ENCODE measurements around the gene ARAP1.

ARAP1 gene

GRCh38 chr11:72780296-72781062 is 28.3 kb upstream of the ARAP1 start:
- no peak for DNase-seq

GRCh38 chr11:72779495-72780128 is 27.4 kb upstream of the ARAP1 start:
- DNase-seq = no peak

GRCh38 chr11:72778535-72779494 is 26.6 kb upstream of the ARAP1 start:
- DNase-seq = no peak

DNA sequence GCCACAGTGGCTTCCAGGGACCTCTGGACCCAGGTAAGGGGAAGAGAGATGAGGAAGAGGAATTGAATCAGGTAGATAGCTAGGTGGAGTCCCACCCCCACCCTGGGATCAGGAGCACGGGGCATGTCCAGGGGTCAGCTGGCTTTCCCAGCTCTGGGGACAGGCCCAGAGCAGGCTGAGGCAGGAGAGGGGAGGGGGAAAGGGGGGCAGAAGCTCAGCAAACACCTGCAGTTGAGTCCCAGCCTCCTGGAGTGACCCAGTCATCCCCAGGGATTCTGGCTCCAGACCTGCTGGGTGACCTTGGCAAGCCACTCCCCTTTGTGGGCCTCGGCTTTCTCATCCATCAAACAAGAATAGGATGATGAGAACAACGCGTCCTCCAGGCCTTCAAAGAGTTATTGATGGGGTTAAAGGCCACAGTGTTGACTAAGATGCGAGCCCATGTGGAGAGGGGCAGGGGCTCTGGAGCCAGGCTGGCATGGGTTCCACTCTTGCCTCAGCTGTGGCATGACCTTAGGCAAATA is 25.6 kb upstream of the ARAP1 start:
- DNase-seq = no peak

GRCh38 chr11:72776844-72777754 is 24.9 kb upstream of the ARAP1 start:
- no peak for DNase-seq

- no peak for DNase-seq
Measured at GRCh38 chr11:72776117-72776843, 24.1 kb upstream of the ARAP1 start.

DNA sequence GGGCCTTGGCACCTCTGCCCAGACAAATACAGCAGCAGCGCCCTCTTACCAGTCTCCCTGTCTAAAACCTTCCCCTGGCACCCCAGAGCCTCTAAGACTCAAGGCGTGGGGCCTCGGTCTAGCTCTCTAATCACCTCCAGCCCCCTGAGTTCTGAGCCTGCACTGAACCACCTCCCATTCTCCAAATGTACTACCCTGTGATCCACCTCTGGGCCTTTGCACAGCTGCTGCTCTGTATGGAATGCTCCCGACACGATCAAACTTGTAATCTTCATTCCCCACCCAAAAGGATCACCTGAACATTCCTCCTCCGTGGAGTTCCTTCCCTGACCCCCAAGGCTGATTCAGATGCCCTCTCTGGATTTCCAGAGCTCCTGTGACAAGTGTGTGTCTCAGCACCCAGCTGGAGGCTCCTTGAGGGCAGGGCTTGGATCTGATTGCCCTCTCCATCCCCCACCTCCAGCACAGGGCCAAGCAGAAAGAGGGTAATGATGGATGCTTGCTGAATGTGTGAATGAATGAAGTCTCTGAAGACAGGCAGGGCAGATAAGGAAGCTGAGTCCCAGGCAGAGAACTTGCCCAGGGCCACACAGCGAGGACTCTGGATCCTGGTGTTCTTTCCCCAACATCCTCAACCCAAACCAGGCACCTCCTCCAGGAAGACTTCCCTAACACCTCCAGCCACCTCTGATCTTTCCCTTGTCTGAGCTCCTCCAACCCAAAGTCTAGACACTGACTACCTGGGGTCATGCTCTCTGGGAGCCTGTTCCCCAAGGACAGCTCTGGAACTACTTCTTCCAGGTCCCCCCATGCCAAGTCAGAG is 23.3 kb upstream of the ARAP1 start:
- no peak for DNase-seq

DNA sequence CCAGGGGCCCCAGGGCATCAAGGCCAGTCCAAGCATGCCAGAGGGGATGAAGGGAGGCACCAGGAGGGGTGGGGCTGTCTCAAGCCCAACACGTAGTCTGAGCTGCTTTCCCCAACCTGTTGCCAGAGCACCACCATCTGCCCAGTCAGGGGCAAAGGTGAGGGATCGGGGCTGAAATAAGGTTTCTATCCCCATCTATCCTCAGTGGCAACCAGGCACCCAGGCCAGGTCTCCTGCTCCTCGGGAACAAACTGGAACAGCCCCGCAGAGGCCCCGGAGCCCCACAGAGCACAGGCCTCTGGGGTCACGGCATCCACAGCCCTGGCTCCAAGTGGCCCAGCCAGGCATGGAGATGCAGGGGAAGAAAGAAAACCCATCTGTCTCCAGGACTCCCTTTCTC is 22.3 kb upstream of the ARAP1 start:
- DNase-seq = no peak

DNA sequence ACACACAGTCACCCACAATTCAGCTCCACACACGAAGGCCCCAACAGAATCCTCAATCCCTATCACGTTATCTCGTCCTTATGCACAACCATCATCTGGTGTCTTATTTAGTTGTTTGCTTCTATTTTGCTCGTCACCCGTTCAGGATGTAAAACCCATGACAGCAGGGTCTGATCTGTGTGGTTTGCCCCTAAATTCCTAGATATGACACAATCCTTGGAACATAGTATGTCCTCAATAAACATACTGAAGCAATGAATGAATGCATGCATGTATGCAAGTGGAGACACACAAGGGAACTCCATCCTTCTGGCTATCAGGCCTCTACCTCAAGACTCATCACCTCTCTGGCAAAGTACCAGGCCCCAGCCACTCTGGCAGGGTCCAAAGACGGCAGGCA is 21.5 kb upstream of the ARAP1 start:
- no peak for DNase-seq

DNA sequence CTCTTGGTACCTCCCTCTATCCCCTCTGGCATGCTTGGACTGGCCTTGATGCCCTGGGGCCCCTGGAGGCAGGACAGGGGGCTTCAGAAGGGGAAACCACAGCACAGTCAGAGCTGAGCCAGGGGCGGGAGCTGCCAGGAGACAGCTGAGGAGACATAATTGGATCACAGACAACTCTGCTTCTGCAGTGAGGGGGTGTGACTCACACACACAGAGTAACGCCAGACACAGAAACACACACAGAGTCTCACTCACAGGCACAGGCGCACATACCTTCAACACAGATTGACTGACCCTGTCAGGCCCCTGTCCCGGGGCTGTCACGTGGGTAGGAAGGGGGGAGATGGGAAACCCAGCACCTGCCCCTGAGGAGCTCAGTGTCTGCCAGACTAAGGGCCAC is 21.1 kb upstream of the ARAP1 start:
- no peak for DNase-seq

DNA sequence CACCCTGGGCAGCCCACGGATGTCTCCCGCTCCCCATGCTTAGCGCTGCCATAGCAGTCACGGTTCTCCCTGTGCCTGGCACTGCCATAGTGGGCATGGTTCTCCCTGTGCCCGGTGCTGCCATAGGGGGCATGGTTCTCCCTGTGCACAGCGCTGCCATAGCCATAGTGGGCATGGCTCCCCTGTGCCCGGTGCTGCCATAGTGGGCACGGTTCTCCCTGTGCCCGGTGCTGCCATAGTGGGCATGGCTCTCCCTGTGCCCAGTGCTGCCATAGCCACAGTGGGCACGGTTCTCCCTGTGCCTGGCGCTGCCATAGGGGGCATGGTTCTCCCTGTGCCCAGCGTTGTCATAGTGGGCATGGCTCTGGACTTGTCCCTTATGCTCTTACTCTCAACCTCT is 19.9 kb upstream of the ARAP1 start:
- DNase-seq = no peak

- DNase-seq = no peak
Measured at GRCh38 chr11:72771507-72771906, 19.3 kb upstream of the ARAP1 start.

- DNase-seq = no peak
Measured at GRCh38 chr11:72770799-72771198, 18.6 kb upstream of the ARAP1 start.

DNA sequence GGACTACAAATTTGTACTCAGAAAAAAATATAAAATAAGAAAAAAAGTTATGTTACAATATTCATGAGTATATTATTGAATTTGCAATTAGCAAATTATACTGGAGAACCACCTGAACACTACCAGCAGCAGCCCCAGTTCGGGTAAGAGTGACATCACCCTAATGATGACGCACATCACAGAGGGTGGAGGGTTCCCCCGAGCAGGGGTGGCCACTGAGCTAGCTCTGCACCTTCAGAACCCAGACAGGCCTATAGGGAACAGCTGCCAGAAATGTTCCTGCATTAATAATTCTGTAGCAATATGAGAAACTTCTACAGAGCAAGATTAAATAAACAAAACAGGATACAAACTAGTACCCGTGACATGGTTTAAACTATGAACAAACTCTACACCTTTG is 17.5 kb upstream of the ARAP1 start:
- DNase-seq = no peak

DNA sequence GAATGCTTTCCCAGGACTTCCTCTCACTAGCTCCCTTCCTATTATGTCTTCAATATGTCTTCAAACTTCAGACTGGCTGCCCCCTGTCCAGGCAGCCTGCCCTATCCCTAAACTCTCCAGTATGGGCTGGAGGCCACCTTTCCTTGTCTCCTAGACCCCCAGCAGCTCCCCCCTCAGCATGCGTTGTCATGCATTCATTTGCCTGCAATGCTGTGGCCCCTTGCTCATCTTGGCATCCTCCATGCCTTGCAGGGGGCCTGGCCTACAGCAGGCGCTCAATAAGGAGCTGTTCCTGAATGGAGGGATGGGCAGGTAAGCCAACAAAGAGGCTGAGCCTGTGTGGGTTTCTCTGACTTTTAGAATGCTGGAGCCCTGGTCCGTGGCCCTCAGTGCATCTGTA is 16.4 kb upstream of the ARAP1 start:
- no peak for DNase-seq

DNA sequence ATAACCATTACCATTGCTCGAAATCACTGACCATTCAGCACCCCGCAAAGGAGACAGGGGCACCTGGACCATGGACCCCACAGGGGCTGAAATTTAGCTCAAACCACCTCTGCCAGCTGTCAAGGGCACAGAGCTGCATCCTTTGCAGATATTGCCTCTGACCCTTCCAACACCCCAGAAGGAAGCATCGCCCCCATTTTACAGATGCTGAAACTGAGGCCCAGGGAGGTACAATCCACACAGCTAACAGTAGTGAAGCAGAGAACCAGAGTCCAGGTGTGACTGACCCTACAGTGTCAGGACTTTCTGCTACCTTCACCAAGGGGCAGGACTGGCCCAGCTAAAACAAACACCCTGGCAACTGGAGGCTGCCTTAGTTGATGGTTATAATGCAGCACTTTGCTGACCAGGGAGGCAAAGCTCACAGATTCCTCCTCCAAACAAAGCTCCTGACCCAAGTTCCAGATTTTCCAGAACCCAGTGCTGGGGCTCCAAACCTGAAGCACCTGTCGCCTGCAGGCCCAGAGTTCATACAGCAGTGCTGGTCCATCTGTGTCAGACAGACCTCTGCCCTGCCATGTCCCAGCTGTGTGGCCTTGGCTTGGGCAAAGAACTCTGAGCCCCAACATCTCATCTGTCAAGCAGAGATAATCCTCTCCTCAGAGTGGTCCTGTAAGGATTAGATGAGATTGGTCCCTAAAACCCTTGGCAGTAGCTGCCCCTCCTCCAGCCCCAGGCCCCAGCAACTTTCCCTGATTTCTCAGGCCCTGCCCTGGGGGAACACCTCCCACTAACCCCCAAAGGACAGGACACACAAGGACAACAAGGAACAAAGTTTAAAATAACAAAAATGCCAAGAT is 15.2 kb upstream of the ARAP1 start:
- DNase-seq = no peak

DNA sequence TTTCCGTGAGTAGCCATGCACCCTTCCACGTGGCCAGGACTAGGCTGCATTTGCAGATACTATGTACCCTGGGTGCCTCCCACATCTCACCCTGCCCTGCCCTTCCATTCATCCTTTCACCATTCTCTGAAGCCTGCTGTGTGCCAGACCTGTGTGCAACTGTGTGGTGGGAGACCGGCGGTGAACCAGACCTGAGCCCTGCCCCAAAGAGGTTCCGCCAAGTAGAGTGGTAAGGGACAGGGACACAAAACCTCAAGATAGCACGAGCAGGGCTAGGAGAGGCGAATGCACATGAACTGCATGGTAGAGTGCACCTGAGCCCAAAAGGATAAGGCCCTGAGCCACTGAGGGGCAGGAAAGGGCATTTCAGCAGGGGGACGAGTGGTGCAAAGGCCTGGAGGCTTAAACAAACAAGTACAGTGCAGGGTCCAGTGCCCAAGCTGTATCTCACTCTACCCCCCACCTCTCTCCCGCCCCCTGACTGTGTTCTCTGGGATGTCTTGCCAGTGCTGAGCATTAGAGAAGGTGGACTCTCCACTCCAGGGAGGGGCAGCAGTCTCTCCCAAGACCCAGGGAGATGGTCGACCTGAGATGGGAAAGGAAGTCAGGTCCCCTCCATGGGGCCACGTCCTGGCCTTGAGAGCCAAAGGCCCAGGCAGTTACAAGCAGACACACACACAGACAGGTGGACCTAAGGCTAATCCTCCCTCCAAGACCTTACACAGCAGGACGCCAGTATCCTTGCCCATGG is 14.1 kb upstream of the ARAP1 start:
- no peak for DNase-seq

DNA sequence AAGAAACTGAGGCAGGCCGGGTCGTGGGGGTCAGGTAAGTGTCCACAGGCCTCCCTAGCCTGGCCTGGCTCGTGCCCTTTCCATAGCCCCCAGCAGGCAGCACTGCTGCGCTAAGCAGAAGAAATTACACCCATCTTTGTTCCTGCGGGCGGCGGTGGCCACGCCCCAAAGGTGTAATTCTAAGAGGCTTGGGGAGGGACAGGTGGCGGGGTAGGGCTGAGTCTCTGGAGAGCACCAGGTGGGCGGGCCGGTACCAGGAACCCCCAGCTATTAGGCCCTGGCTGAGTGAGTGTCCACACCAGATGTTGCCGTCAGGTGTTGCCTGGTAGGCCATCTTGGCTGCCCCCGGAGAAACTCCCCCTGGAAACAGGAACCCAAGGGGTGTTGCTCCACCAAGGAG is 12.3 kb upstream of the ARAP1 start:
- DNase-seq = no peak
